ENCODE measurements around the gene MOB3B.
"Not testable (repeated sequence)": the region's sequence is repeated elsewhere in the genome, so short reads cannot be mapped to it uniquely, and the experiment has no call there.

The MOB3B gene

DNA sequence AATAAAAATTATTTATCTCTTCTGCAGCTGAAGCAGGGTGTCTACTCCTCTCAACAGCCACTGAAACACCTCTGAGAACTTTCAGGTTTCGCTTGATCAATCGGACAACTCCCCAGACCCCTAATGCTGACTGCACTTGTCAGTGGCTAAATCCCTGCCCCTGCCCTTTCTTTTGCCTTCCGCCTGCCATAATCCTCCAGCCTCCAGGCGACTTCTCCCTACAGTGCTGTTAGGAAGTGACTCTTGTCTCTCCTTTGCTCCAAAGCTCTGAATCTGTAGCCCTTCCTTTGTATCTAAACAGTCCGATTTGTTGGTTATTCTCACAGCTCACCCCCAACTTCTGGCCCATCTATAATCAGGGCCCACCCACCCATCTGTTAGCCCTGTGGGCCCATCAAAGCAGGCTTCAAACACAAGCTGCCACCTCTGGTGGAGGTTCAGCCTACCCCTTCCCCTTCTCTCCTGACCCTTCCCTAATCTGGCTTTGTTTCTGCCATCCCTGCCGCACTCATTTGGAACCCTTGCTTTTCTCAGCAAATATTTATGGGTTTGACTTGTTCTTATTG is 59.2 kb downstream of the MOB3B start:
- Histone ChIP-seq H3K4me1 (ENCODE audit: insufficient read depth, low read length) (peaks cover 17% of the 10 kb centered on the region; the same call in 1 of the 2 replicates), H3K9ac (ENCODE audit: low read depth, low read length) (no peak overlapping the region), H3K36me3 (ENCODE audit: insufficient read depth, low read length) (no peaks in the 10 kb centered on the region), H3K9me3 (ENCODE audit: control insufficient read depth, insufficient read depth, low read length) (no peaks in the 10 kb centered on the region)

DNA sequence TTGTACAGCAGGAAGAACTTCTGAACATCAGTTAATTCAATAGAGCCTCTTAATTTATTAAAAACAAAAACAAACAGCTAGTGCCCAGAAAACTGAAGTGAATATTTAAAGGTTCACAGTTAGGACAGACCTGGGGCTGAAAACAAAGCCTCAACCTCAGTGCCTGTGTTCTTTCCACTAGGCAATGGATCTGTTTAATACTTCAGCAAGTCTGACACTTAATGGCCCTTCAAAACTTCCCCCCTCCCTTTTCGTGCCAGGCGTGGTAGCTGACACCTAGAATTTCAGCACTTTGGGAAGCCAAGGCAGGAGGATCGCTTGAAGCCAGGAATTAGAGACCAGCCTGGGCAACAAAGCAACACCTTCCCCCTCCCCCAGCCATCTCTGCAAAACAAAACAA is 60.1 kb downstream of the MOB3B start:
- Histone ChIP-seq H3K9me3 (ENCODE audit: control insufficient read depth, insufficient read depth, low read length) (no peaks in the 10 kb centered on the region), H3K36me3 (ENCODE audit: insufficient read depth, low read length) (no peaks in the 10 kb centered on the region), H3K4me1 (ENCODE audit: insufficient read depth, low read length) (peaks cover 17% of the 10 kb centered on the region; the same call in 1 of the 2 replicates), H3K9ac (ENCODE audit: low read depth, low read length) (no peak overlapping the region)

DNA sequence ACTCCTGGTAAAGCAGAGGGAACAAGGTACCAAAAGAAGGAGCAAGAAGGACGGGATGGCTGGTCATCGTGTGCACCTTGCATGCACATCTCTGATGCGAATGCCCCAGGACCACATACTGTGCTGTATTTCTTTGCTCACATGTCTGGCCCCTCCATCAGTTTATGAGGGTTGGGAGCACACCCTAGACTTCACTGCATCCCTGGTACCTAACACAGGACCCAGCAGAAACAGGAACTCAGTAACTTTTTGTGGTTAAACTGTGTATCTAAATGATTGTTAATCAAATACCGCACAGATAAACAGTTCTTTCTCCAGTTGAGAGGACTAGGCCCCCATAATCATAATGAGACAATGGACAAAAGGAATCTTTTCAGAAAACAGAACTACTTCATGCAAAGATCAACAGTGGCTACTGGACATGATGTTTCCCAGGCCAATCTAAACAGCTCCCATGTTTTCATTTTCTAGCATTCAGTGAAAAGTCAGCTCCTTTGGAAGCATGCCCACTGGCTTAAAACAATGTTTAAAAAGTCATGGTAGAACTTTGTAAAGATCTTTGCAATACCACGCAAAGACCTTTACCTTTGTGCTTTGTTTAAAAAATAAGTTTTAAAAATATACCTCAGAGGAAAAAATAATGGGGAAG is 61.0 kb downstream of the MOB3B start:
- H3K9ac ChIP-seq (ENCODE audit: low read depth, low read length): no peak overlapping the region
- H3K9me3 ChIP-seq (ENCODE audit: control insufficient read depth, insufficient read depth, low read length): no peaks in the 10 kb centered on the region
- H3K4me1 ChIP-seq (ENCODE audit: insufficient read depth, low read length): peaks cover 17% of the 10 kb centered on the region; the same call in 1 of the 2 replicates
- H3K36me3 ChIP-seq (ENCODE audit: insufficient read depth, low read length): no peaks in the 10 kb centered on the region

DNA sequence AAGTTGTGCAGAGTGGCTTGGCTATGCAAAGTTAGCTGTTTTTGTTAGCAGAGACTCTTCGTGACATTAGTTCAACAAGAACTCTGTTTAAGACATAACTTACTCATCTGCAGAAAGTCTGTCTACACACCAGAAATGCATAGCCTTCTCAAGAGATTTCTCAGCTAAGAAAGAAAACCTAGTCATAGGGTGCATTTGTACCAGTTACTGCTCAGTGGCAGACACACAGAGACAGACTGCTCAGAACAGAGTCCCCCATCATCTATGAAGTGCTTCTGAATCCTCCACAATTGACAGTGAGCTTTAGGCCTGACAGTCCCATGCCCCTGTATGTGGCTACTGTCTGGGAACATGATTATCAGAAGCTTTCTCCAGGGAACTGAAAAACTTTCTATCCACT is 61.6 kb downstream of the MOB3B start:
- H3K9ac ChIP-seq (ENCODE audit: low read depth, low read length): no peak overlapping the region
- H3K9me3 ChIP-seq (ENCODE audit: control insufficient read depth, insufficient read depth, low read length): no peaks in the 10 kb centered on the region
- peaks cover 12% of the 10 kb centered on the region; the same call in 1 of the 2 replicates for H3K4me1 ChIP-seq (ENCODE audit: insufficient read depth, low read length)
- H3K36me3 ChIP-seq (ENCODE audit: insufficient read depth, low read length): no peaks in the 10 kb centered on the region

DNA sequence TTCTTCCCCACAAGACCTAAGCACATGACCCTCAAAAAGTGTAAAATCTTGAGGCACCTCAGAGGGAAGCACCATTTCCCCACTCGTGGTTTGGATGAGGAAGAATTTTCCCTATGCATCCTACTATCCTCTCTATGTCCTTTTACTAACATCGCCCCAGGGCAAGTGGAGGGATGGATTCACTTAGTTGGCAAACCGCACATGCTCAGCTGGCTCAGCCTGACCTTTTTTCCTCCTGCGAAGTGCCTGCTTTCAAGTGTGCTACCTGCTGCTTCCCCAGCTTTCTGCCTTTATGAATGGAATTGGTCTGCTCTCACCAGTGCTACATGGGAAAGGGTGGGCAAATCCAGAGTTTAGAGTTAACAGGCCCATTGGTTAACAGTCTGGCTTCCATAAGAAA is 62.1 kb downstream of the MOB3B start:
- H3K36me3 ChIP-seq (ENCODE audit: insufficient read depth, low read length): no peaks in the 10 kb centered on the region
- no peak overlapping the region for H3K9ac ChIP-seq (ENCODE audit: low read depth, low read length)
- no peaks in the 10 kb centered on the region for H3K9me3 ChIP-seq (ENCODE audit: control insufficient read depth, insufficient read depth, low read length)
- H3K4me1 ChIP-seq (ENCODE audit: insufficient read depth, low read length): peaks cover 12% of the 10 kb centered on the region; the same call in 1 of the 2 replicates

DNA sequence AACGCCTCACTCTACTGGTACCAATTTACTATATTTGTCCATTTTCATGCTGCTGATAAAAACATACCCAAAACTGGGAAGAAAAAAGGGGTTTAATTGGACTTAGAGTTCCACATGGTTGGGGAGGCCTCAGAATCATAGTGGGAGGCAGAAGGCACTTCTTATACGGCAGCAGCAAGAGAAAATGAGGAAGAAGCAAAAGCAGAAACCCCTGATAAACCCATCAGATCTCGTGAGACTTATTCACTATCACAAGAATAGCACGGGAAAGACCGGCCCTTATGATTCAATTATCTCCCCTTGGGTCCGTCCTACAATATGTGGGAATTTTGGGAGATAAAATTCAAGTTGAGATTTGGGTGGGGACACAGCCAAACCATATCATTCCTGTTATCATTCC is 63.1 kb downstream of the MOB3B start:
- peaks cover 12% of the 10 kb centered on the region; the same call in 1 of the 2 replicates for H3K4me1 ChIP-seq (ENCODE audit: insufficient read depth, low read length)
- not testable (repeated sequence) for H3K9me3 ChIP-seq (ENCODE audit: control insufficient read depth, insufficient read depth, low read length); H3K9ac ChIP-seq (ENCODE audit: low read depth, low read length); H3K36me3 ChIP-seq (ENCODE audit: insufficient read depth, low read length)

DNA sequence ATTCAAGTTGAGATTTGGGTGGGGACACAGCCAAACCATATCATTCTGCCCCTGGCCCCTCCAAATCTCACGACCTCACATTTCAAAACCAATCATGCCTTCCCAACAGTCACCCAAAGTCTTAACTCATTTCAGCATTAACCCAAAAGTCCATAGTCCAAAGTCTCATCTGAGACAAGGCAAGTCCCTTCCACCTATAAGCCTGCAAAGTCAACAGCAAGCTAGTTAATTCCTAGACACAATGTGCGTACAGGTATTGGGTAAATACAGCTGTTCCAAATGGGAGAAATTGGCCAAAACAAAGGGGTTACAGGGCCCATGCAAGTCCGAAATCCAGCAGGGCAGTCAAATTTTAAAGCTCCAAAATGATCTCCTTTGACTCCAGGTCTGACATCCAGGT is 64.7 kb downstream of the MOB3B start:
- not testable (repeated sequence) for H3K9me3 ChIP-seq (ENCODE audit: control insufficient read depth, insufficient read depth, low read length); H3K4me1 ChIP-seq (ENCODE audit: insufficient read depth, low read length); H3K36me3 ChIP-seq (ENCODE audit: insufficient read depth, low read length); H3K9ac ChIP-seq (ENCODE audit: low read depth, low read length)

DNA sequence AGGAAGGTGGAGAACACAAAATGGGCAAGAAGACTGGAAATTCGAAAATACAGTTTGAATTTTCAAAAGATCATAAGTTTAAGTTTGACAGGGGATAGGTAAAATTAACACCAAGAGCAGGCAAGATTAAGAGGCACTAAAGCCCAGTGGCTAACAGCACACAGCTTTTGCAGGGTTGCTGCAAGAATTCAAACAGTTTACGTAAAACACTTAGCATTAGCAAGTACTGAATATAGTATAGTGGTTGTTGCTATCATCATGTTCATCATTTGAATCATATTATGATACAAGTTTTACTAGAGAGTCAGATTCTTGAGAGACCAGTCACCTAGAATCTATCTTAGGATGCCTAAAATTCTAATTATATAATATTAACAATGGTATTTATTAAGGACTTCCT is 66.8 kb downstream of the MOB3B start:
- Histone ChIP-seq H3K9me3 (ENCODE audit: control insufficient read depth, insufficient read depth, low read length) (no peaks in the 10 kb centered on the region), H3K4me1 (ENCODE audit: insufficient read depth, low read length) (peaks cover 4% of the 10 kb centered on the region), H3K9ac (ENCODE audit: low read depth, low read length) (no peak overlapping the region), H3K36me3 (ENCODE audit: insufficient read depth, low read length) (no peaks in the 10 kb centered on the region)

DNA sequence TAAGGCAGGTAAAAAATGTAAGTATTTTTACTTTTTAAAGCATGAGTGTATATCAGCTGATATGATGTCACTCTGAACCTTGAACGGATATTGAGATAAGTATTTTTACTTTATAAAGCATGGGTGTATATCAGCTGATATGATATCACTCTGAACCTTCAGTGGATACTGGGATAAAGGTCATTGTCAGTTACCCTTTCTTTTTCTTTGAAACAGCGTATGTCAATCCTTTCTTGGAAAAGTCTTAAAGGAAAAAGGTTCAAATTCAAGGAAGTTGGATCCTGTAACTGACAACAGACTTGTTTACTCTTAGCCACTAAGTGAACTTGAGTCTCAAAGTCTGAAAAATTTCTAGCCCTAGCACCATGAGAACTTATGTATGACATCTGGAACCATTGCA is 67.2 kb downstream of the MOB3B start:
- no peaks in the 10 kb centered on the region for H3K9me3 ChIP-seq (ENCODE audit: control insufficient read depth, insufficient read depth, low read length)

DNA sequence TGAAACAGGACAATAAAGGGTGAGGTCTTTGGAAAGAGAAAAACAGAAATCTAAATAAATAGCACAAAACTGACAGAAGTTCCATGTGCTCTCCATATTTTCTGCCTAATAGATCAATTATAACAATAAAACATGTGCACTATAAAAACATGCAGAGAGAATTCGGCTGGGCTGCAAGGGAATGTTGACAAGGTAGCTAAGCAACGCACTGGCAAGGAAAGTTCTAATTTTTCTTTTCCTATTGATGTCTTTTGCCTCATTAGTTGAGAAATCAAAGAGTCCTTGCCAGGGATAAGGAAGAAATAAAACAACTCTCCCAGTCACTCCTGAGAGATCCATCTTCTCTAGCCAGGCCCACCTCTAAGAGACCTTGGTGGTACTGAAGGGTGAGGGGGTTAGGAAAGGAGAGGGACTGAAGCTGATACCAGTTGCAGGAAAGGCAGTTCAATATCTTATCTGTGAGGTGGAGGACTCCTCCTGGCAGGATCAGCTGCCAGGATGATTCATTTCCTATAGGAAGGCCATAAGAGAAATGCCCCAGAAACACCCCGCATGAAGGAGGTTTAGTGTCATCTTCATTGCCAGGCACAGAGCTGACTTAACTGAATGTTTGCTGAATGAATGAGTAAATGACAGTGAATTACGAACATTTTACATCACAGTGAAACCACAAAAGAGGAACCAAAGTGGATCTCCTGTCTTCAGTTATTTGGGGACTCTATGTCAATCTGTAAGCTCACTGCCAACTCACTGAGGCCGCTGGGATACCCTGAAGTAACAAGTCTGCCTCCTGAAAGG is 69.2 kb downstream of the MOB3B start:
- H3K9me3 ChIP-seq (ENCODE audit: control insufficient read depth, insufficient read depth, low read length): no peaks in the 10 kb centered on the region
- H3K36me3 ChIP-seq (ENCODE audit: insufficient read depth, low read length): no peaks in the 10 kb centered on the region
- H3K9ac ChIP-seq (ENCODE audit: low read depth, low read length): no peak overlapping the region
- H3K4me1 ChIP-seq (ENCODE audit: insufficient read depth, low read length): peaks cover 16% of the 10 kb centered on the region

More for the DNA sequence above, 67.2 kb downstream of the MOB3B start:
- Histone ChIP-seq H3K9ac (ENCODE audit: low read depth, low read length) (no peak overlapping the region), H3K36me3 (ENCODE audit: insufficient read depth, low read length) (no peaks in the 10 kb centered on the region), H3K4me1 (ENCODE audit: insufficient read depth, low read length) (peaks cover 7% of the 10 kb centered on the region)

DNA sequence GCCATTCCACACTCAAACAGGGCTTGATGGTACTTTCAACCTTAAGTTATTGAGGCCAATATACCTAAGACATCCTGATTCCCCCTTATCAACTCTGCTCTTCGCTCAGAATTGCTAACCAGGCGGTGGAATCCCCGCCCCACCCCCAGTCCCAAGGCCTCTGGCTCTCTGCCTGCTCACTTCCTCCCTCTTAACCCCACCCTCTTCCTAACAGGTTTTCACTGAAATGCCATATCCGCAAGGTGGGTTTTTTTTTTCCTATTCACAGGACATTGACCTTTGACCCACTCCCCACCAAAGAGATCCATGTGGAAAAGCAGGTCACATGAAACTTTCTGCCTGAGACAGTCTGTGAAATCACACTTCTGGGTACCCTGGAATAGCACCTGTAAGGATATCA is 72.2 kb downstream of the MOB3B start:
- H3K36me3 ChIP-seq (ENCODE audit: insufficient read depth, low read length): no peaks in the 10 kb centered on the region
- peak overlapping the region; percentile 24; the same call in 1 of the 2 replicates for H3K9ac ChIP-seq (ENCODE audit: low read depth, low read length)
- no peaks in the 10 kb centered on the region for H3K9me3 ChIP-seq (ENCODE audit: control insufficient read depth, insufficient read depth, low read length)
- peaks cover 24% of the 10 kb centered on the region for H3K4me1 ChIP-seq (ENCODE audit: insufficient read depth, low read length)

DNA sequence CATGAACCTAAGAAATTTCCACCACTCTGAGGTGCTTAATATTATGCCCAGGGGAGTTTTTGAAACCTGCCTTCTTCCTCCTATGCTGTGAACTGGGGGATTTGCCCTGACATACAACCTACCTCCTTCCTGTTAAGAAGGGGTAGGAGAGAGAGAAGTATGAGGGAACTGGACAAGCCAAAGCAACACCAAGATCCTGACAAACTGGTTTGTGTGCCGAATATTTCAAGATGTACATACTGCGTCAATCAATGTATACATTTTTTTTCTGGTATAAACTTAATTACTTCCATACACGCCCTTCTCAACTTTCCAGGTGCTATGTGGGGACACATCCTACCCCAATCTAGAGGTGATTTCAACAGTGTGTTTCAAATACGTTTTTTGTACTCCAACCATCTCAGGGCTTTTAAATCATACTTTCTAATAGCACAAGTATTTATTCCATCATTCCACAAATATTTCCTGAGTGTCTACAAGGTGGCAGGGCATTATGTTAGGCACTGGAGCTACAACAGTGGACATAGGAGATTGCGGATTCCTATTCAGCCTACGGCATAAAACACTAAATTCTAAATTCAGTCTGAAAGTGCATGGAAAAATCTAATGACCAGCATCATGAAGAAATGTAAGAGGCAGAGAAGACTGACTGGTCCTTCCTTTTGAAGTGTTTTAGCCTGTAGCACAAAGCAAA is 75.6 kb downstream of the MOB3B start:
- peaks cover 34% of the 10 kb centered on the region for H3K4me1 ChIP-seq (ENCODE audit: insufficient read depth, low read length)
- no peak overlapping the region for H3K9ac ChIP-seq (ENCODE audit: low read depth, low read length)
- H3K9me3 ChIP-seq (ENCODE audit: control insufficient read depth, insufficient read depth, low read length): no peaks in the 10 kb centered on the region
- no peaks in the 10 kb centered on the region for H3K36me3 ChIP-seq (ENCODE audit: insufficient read depth, low read length)

DNA sequence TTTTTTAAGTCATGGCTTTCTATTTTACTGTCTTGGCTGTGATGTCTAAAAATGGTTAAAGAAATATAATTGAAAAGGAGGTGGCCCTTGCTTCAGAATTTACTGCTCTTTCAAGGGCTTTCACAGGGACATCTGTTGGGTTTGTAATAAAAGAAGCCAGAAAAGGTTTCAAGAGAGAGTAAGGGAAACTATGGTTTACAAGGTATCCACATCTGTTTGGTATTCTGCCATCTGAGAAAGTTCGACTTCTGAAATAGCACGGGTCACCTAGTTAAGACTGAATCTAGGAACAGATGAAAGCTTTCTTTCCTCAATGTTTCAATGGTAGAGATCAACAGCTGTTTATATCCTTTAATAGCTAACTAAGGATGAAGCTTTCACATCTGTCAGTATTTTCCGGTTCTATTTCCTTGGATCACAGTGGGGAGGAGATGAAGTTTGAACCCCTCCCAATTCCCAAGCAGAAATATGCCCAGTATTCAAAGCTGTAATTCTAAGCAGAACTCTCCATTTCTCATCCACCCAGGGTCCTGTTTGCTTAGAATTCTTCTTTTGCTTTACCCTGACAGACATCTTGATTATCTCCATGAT is 78.3 kb downstream of the MOB3B start:
- no peaks in the 10 kb centered on the region for H3K9me3 ChIP-seq (ENCODE audit: control insufficient read depth, insufficient read depth, low read length)
- no peaks in the 10 kb centered on the region for H3K36me3 ChIP-seq (ENCODE audit: insufficient read depth, low read length)
- H3K4me1 ChIP-seq (ENCODE audit: insufficient read depth, low read length): peaks cover 22% of the 10 kb centered on the region
- H3K9ac ChIP-seq (ENCODE audit: low read depth, low read length): no peak overlapping the region

DNA sequence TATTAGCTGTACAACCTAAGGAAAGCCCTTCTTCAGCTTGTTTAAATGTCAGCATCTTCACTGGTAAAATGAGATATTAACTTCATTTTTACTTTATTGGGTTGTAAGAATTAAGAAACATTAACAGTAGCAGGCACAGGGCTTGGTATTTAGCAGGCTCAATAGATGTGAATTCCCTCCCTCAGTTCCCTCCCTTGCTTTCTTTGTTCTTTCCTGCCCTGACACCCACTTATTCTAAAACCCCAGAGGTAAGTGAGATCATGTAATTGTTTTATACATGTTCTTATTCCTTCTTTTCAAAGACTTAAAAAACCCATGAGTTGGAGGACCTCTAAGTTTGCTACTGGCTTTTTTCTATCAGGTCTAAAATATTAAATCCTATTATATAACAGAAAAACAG is 78.9 kb downstream of the MOB3B start:
- H3K9ac ChIP-seq (ENCODE audit: low read depth, low read length): no peak overlapping the region
- H3K36me3 ChIP-seq (ENCODE audit: insufficient read depth, low read length): no peaks in the 10 kb centered on the region
- H3K9me3 ChIP-seq (ENCODE audit: control insufficient read depth, insufficient read depth, low read length): no peaks in the 10 kb centered on the region
- peaks cover 24% of the 10 kb centered on the region for H3K4me1 ChIP-seq (ENCODE audit: insufficient read depth, low read length)
